ENCODE results near the gene RILP. TPM values are rescaled to one million over a fixed set of nuclear protein-coding genes. Genes with fewer than 3 reads are reported as not detected.

RILP gene
- total RNA-seq, 1 donor from 2014 or later, result 39.5 TPM

- Histone ChIP-seq H3K4me3 (peak overlapping the region; percentile 77), H3K27ac (peak overlapping the region; percentile 96), H3K36me3 (peaks cover 40% of the 10 kb centered on the region), H3K27me3 (no peaks in the 10 kb centered on the region), H3K9me3 (no peaks in the 10 kb centered on the region), H3K4me1 (peaks cover 54% of the 10 kb centered on the region)
- ATAC-seq (peak; percentile 78), DNase-seq (peak; percentile 98)
- peak; percentile 77 for TF ChIP-seq CTCF (IDR thresholded peaks at IDR 0.05)
- intact Hi-C loops (cut with DNase I), result no loop called here
Observed at GRCh38 chr17:1648963-1649843, 463 bp downstream of the RILP start.

GRCh38 chr17:1648173-1648962, 1.3 kb downstream of the RILP start:
- Histone ChIP-seq H3K27me3 (no peaks in the 10 kb centered on the region), H3K27ac (peak overlapping the region; percentile 84), H3K9me3 (no peaks in the 10 kb centered on the region), H3K4me1 (peaks cover 60% of the 10 kb centered on the region), H3K4me3 (peak overlapping the region; percentile 77), H3K36me3 (peaks cover 32% of the 10 kb centered on the region)
- DNase-seq (peak; percentile 87), ATAC-seq (peak; percentile 2)
- TF ChIP-seq CTCF (IDR thresholded peaks at IDR 0.05), result no peak
- intact Hi-C loops (cut with DNase I), result no loop called here

- Histone ChIP-seq H3K27me3 (no peaks in the 10 kb centered on the region), H3K4me1 (peaks cover 60% of the 10 kb centered on the region), H3K9me3 (no peaks in the 10 kb centered on the region), H3K4me3 (peak overlapping the region; percentile 77), H3K27ac (peak overlapping the region; percentile 84), H3K36me3 (peaks cover 26% of the 10 kb centered on the region)
- no peak for DNase-seq
- intact Hi-C loops (cut with DNase I), result no loop called here
- TF ChIP-seq CTCF (IDR thresholded peaks at IDR 0.05), result no peak
- ATAC-seq, result no peak
Observed at GRCh38 chr17:1647802-1648171, 1.9 kb downstream of the RILP start.

GRCh38 chr17:1646199-1646875, 3.3 kb downstream of the RILP start:
- Histone ChIP-seq H3K27ac (peak overlapping the region; percentile 84), H3K9me3 (no peaks in the 10 kb centered on the region), H3K27me3 (no peaks in the 10 kb centered on the region), H3K36me3 (peaks cover 12% of the 10 kb centered on the region), H3K4me3 (peak overlapping the region; percentile 51), H3K4me1 (peaks cover 60% of the 10 kb centered on the region)
- DNase-seq (no peak), ATAC-seq (no peak)
- TF ChIP-seq CTCF (IDR thresholded peaks at IDR 0.05), result no peak
- intact Hi-C loops (cut with DNase I), result no loop called here
